HCT116 (cell line): ENCODE results near the gene ACSM6. TPM values are rescaled to one million over a fixed set of nuclear protein-coding genes. Genes with fewer than 3 reads are reported as not detected.

Source experiments
- ATAC-seq: fragments of 200-7000 bp; cut with Tn5 transposase; 2 replicates; pipeline ENCODE4 v1.9.1; 2020; ENCODE audit warnings: mild to moderate bottlenecking, moderate library complexity
- BruUV-seq: library from RNA; stranded (reverse); fragments of 400-500 nt; replicated peaks from 2 replicates; lab custom pipeline; 2021; lab: Mats Ljungman, UMichigan
- CTCF ChIA-PET: fragments of 300-600 bp; sonication (Branson Sonifier 250); formaldehyde crosslinking; loops from one replicate; lab custom pipeline; 2021; ENCODE audit warnings: antibody characterized with exemption; lab: Charles Lee
- POLR2A ChIA-PET: fragments of 300-600, 350-600 bp; sonication (Branson Sonifier 250); formaldehyde crosslinking; loops from one replicate; lab custom pipeline; 2021; ENCODE audit warnings: antibody characterized with exemption; lab: Charles Lee
- RAD21 ChIA-PET, 2 experiments: fragments of 300-600 bp; sonication (Branson Sonifier 250); formaldehyde crosslinking; loops; one replicate each; lab custom pipeline; 2023; ENCODE audit warnings: low total read pairs in 2 of 2; ENCODE audit not compliant: uncharacterized antibody in 2 of 2, unreplicated experiment in 2 of 2, low non-redundant PET in 1 of 2; lab: Charles Lee
- DNase-seq: peaks from one replicate; pipeline ENCODE4 v3.0.0-alpha.2; 2010; ENCODE audit warnings: low read depth, low spot score
- H2AFZ ChIP-seq: fragments of 200-600 bp; shearing (Covaris generic), sonication (generic); 2 replicates; pipeline ENCODE4 v1.6.1; 2017; ENCODE audit warnings: low read depth, mixed run types, mixed read lengths, antibody characterized with exemption, low read length; ENCODE audit not compliant: poor library complexity, severe bottlenecking
- H3K27ac ChIP-seq: 2 replicates; pipeline ENCODE4 v1.5.1; 2012; ENCODE audit warnings: low read depth, low read length
- H3K27me3 ChIP-seq: fragments of 200-600 bp; sonication (generic); 2 replicates; pipeline ENCODE4 v1.6.1; 2016; ENCODE audit warnings: mixed run types, low read length, mixed read lengths; ENCODE audit not compliant: insufficient read depth
- H3K36me3 ChIP-seq, 2 experiments: fragments of 200-500 bp in 1 of 2; fragments of 200-600 bp in 1 of 2; sonication (Bioruptor generic) in 1 of 2; sonication (generic) in 1 of 2; 2 replicates each; pipeline versions ENCODE4 v1.5.1 to v1.6.1; 2014 to 2016; ENCODE audit warnings: low read length in 2 of 2, inconsistent platforms in 1 of 2, mixed read lengths in 1 of 2, mixed run types in 1 of 2; ENCODE audit not compliant: insufficient read depth in 2 of 2, control insufficient read depth in 1 of 2
- H3K4me1 ChIP-seq, 2 experiments: fragments of 200-600 bp in 1 of 2; sonication (generic) in 1 of 2; 2 replicates each; pipeline versions ENCODE4 v1.5.1 to v1.6.1; 2012 to 2017; ENCODE audit warnings: low read length in 2 of 2, inconsistent platforms in 1 of 2, mild to moderate bottlenecking in 1 of 2, mixed read lengths in 1 of 2, mixed run types in 1 of 2, moderate library complexity in 1 of 2; ENCODE audit not compliant: insufficient read depth in 2 of 2, control insufficient read depth in 1 of 2
- H3K4me2 ChIP-seq: fragments of 200-600 bp; sonication (generic); 2 replicates; pipeline ENCODE4 v1.6.1; 2017; ENCODE audit warnings: mixed run types, low read length, mixed read lengths
- H3K4me3 ChIP-seq, 2 experiments: fragments of 200-600 bp in 1 of 2; sonication (generic) in 1 of 2; replicated peaks in 1 of 2; 2 replicates each; pipeline ENCODE4 v1.5.1; 2011 to 2016; ENCODE audit warnings: low read length in 2 of 2, control low read depth in 1 of 2, low read depth in 1 of 2, mild to moderate bottlenecking in 1 of 2, mixed read lengths in 1 of 2, mixed run types in 1 of 2
- H3K79me2 ChIP-seq: fragments of 200-600 bp; sonication (generic); 2 replicates; pipeline ENCODE4 v1.6.1; 2017; ENCODE audit warnings: mild to moderate bottlenecking, mixed run types, low read length, moderate library complexity, mixed read lengths; ENCODE audit not compliant: insufficient read depth
- H3K9ac ChIP-seq: fragments of 200-600 bp; sonication (generic); 2 replicates; pipeline ENCODE4 v1.6.1; 2016; ENCODE audit warnings: low read length, mixed read lengths
- H3K9me2 ChIP-seq: fragments of 200-600 bp; sonication (generic), shearing (Covaris generic); 2 replicates; pipeline ENCODE4 v1.6.1; 2017; ENCODE audit warnings: mixed run types, mild to moderate bottlenecking, moderate library complexity; ENCODE audit not compliant: insufficient read depth
- H3K9me3 ChIP-seq, 2 experiments: fragments of 200-500 bp in 1 of 2; fragments of 200-600 bp in 1 of 2; sonication (Bioruptor generic) in 1 of 2; sonication (generic) in 1 of 2; 2 replicates each; pipeline ENCODE4 v1.6.1; 2014 to 2017; ENCODE audit warnings: low read length in 2 of 2, mixed read lengths in 2 of 2, inconsistent platforms in 1 of 2, low read depth in 1 of 2, mild to moderate bottlenecking in 1 of 2, mixed run types in 1 of 2, moderate library complexity in 1 of 2; ENCODE audit not compliant: control insufficient read depth in 1 of 2, insufficient read depth in 1 of 2
- H4K20me1 ChIP-seq: fragments of 200-600 bp; sonication (generic), shearing (Covaris generic); 2 replicates; pipeline ENCODE4 v1.6.1; 2017; ENCODE audit warnings: mixed run types, mild to moderate bottlenecking, moderate library complexity; ENCODE audit not compliant: insufficient read depth
- EGR1 ChIP-seq: IDR thresholded peaks from 2 replicates; pipeline ENCODE4 v1.6.1; 2012; ENCODE audit warnings: low read depth
- ELF1 ChIP-seq: IDR thresholded peaks from 2 replicates; pipeline ENCODE4 v1.6.1; 2012; ENCODE audit warnings: low read depth, borderline replicate concordance
- EZH2phosphoT487 ChIP-seq: fragments of 200-600 bp; IDR thresholded peaks from 2 replicates; pipeline ENCODE4 v1.6.1; 2018; ENCODE audit warnings: antibody characterized with exemption, borderline replicate concordance
- FOSL1 ChIP-seq: IDR thresholded peaks from 2 replicates; pipeline ENCODE4 v1.6.1; 2012; ENCODE audit warnings: low read depth
- POLR2A ChIP-seq: IDR thresholded peaks from 2 replicates; pipeline ENCODE4 v1.7.0; 2011; ENCODE audit warnings: borderline replicate concordance; ENCODE audit not compliant: insufficient read depth, insufficient read length; ENCODE audit errors: extremely low read depth
- RAD21 ChIP-seq: IDR thresholded peaks from 2 replicates; pipeline ENCODE4 v1.6.1; 2012; ENCODE audit warnings: low read depth, mild to moderate bottlenecking
- REST ChIP-seq: IDR thresholded peaks from 2 replicates; pipeline ENCODE4 v1.6.1; 2012; ENCODE audit warnings: low read depth
- SIN3A ChIP-seq: IDR thresholded peaks from 2 replicates; pipeline ENCODE4 v1.6.1; 2012; ENCODE audit warnings: low read depth
- SRF ChIP-seq: IDR thresholded peaks from 2 replicates; pipeline ENCODE4 v1.6.1; 2012; ENCODE audit warnings: low read depth
- TCF7L2 ChIP-seq: IDR thresholded peaks from 2 replicates; pipeline ENCODE4 v1.7.0; 2011; ENCODE audit warnings: borderline replicate concordance, inconsistent platforms; ENCODE audit not compliant: insufficient read depth, insufficient read length; ENCODE audit errors: extremely low read depth
- ZBTB33 ChIP-seq: IDR thresholded peaks from 2 replicates; pipeline ENCODE4 v1.6.1; 2011; ENCODE audit warnings: mild to moderate bottlenecking, low read length, moderate library complexity; ENCODE audit not compliant: insufficient replicate concordance; ENCODE audit errors: extremely low read depth
- intact Hi-C: fragments of 100-400 bp; cut with micrococcal nuclease; formaldehyde crosslinking; loops from 2 replicates; pipeline ENCODE4 v1.10.0; 2022
- total RNA-seq: library from RNA; stranded (reverse); gene quantifications from one replicate; pipeline ENCODE4 v1.2.1, GENCODE V29; 2021; ENCODE audit not compliant: unreplicated experiment

Gene ACSM6
- total RNA-seq, 1 experiment from 2014 or later: not detected

- H3K9me2 ChIP-seq: no peaks in the 10 kb centered on the region
- RAD21 ChIA-PET: no interaction called here
- no peaks in the 10 kb centered on the region for H4K20me1 ChIP-seq
- DNase-seq (no peak), ATAC-seq (no peak)
- H3K27me3 ChIP-seq: no peaks in the 10 kb centered on the region
- peaks cover 0 to 5% of the 10 kb centered on the region in 2 experiments; a peak in 2 of 4 replicates for H3K4me1 ChIP-seq
- H3K27ac ChIP-seq: no peak overlapping the region
- POLR2A ChIA-PET: no interaction called here
- H2AFZ ChIP-seq: no peak overlapping the region
- intact Hi-C loops: no loop called here
- TF ChIP-seq RAD21: no peak
- no peak for TF ChIP-seq EZH2phosphoT487
- no peaks in the 10 kb centered on the region for H3K36me3 ChIP-seq
- H3K4me3 ChIP-seq: no peak overlapping the region
- no TSS peak for BruUV-seq
- H3K9me3 ChIP-seq: no peaks in the 10 kb centered on the region
- no peak overlapping the region for H3K4me2 ChIP-seq
- CTCF ChIA-PET: no interaction called here
- no peak overlapping the region for H3K9ac ChIP-seq
- H3K79me2 ChIP-seq: no peaks in the 10 kb centered on the region
These were observed 5.4 kb upstream of the ACSM6 start for GRCh38 chr10:95188593-95188992.

- DNase-seq: no peak
- Histone ChIP-seq H3K4me2 (no peak overlapping the region), H3K9ac (no peak overlapping the region), H2AFZ (no peak overlapping the region)
- intact Hi-C loops: no loop called here
- BruUV-seq: no TSS peak
- TF ChIP-seq POLR2A (no peak), SIN3A (no peak), RAD21 (no peak), ELF1 (no peak), SRF (no peak), ZBTB33 (no peak), TCF7L2 (no peak), FOSL1 (no peak), REST (no peak), EGR1 (no peak)
- TF ChIP-seq, all 23 proteins: peak for 0
- H3K27me3 ChIP-seq: no peaks in the 10 kb centered on the region
- H3K27ac ChIP-seq: no peak overlapping the region
- H3K4me3 ChIP-seq: no peak overlapping the region
- H3K9me2 ChIP-seq: no peaks in the 10 kb centered on the region
- no peak for ATAC-seq
- CTCF ChIA-PET: no interaction called here
- no peaks in the 10 kb centered on the region for H3K4me1 ChIP-seq
- H3K79me2 ChIP-seq: no peaks in the 10 kb centered on the region
- no peaks in the 10 kb centered on the region for H3K9me3 ChIP-seq
- no peaks in the 10 kb centered on the region for H4K20me1 ChIP-seq
- RAD21 ChIA-PET: no interaction called here
- no peaks in the 10 kb centered on the region for H3K36me3 ChIP-seq
- POLR2A ChIA-PET: no interaction called here
These were observed 2.0 kb downstream of the ACSM6 start for GRCh38 chr10:95196046-95196445.
